A673 (cell line): ENCODE results near the gene FUT9. TPM values are rescaled to one million over a fixed set of nuclear protein-coding genes. Genes with fewer than 3 reads are reported as not detected.

Experiments used
- BruUV-seq: library from RNA; stranded (reverse); fragments of 400-500 nt; replicated peaks from 2 replicates; lab custom pipeline; 2021; lab: Mats Ljungman, UMichigan
- CTCF ChIA-PET: fragments of 300-600 bp; sonication (Branson Sonifier 250); formaldehyde crosslinking; loops from one replicate; lab custom pipeline; 2022; ENCODE audit warnings: antibody characterized with exemption; lab: Charles Lee
- POLR2A ChIA-PET: fragments of 300-600 bp; sonication (Branson Sonifier 250); formaldehyde crosslinking; loops from one replicate; lab custom pipeline; 2022; ENCODE audit warnings: antibody characterized with exemption; ENCODE audit not compliant: low non-redundant PET; lab: Charles Lee
- DNase-seq: peaks from one replicate; pipeline ENCODE4 v3.0.0-alpha.2; 2015; ENCODE audit warnings: low spot score
- H3K27ac ChIP-seq: fragments of 200-600 bp; sonication (generic); 2 replicates; pipeline ENCODE4 v1.5.1; 2016; ENCODE audit warnings: mixed run types, low read depth, mild to moderate bottlenecking, mixed read lengths, antibody characterized with exemption, low read length; ENCODE audit not compliant: poor library complexity, severe bottlenecking
- H3K27me3 ChIP-seq: fragments of 200-600 bp; sonication (generic); replicated peaks from 2 replicates; pipeline ENCODE4 v1.6.1; 2017; ENCODE audit warnings: mixed run types, low read depth, mild to moderate bottlenecking, mixed read lengths, antibody characterized with exemption, low read length; ENCODE audit not compliant: insufficient read depth, poor library complexity
- H3K36me3 ChIP-seq: fragments of 200-600 bp; sonication (generic); 2 replicates; pipeline ENCODE4 v1.6.1; 2016; ENCODE audit warnings: mixed run types, mild to moderate bottlenecking, mixed read lengths, antibody characterized with exemption, low read length; ENCODE audit not compliant: insufficient read depth, poor library complexity, severe bottlenecking
- H3K4me1 ChIP-seq: fragments of 200-600 bp; sonication (generic); 2 replicates; pipeline ENCODE4 v1.6.1; 2017; ENCODE audit warnings: mixed run types, mild to moderate bottlenecking, mixed read lengths, antibody characterized with exemption, low read length; ENCODE audit not compliant: insufficient read depth, poor library complexity, severe bottlenecking
- H3K4me3 ChIP-seq: fragments of 200-600 bp; sonication (generic); 2 replicates; pipeline ENCODE4 v1.5.1; 2016; ENCODE audit warnings: low read depth, mixed run types, mild to moderate bottlenecking, mixed read lengths, low read length; ENCODE audit not compliant: poor library complexity, severe bottlenecking
- H3K9me3 ChIP-seq: fragments of 200-600 bp; sonication (generic); 2 replicates; pipeline ENCODE4 v1.6.1; 2016; ENCODE audit warnings: mixed run types, low read depth, mild to moderate bottlenecking, mixed read lengths, antibody characterized with exemption, low read length; ENCODE audit not compliant: poor library complexity, severe bottlenecking
- CTCF ChIP-seq: fragments of 300-800, 200-600 bp; sonication (generic); conservative IDR thresholded peaks from 2 replicates; pipeline ENCODE4 v1.5.1; 2017; ENCODE audit warnings: low read depth, mild to moderate bottlenecking, antibody characterized with exemption, low read length, moderate library complexity, mixed read lengths
- EZH2 ChIP-seq: fragments of 200-600 bp; sonication (generic); IDR thresholded peaks from 2 replicates; pipeline ENCODE4 v1.6.1; 2017; ENCODE audit warnings: borderline replicate concordance, low read depth, mild to moderate bottlenecking, mixed read lengths, antibody characterized with exemption, low read length; ENCODE audit not compliant: poor library complexity, severe bottlenecking
- intact Hi-C: fragments of 100-400 bp; cut with micrococcal nuclease; formaldehyde crosslinking; loops from one replicate; pipeline ENCODE4 v1.10.0; 2022; ENCODE audit not compliant: unreplicated experiment
- total RNA-seq: library from RNA; stranded (reverse); gene quantifications from 2 replicates; pipeline ENCODE4 v1.2.3, GENCODE V29; 2021

The FUT9 gene
- total RNA-seq, 1 experiment from 2014 or later, result 4.3 TPM

DNA sequence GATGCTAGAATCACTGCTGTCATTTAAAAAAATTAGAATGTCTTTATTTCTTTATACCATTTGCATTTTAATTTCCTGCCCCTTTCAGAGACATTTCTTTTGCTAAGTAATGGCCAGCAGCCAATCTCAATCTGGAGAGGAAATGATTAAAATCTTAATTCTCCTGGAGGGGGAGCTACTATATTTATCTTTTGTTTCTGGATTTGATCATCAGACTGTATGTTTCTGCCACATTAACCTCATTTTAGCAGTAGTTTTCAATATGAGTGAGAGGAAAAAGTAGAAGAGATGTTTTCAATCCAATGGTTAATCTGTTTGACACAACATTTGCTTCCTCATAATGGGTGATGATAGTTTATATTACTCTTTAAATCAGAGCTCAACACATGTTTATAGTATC, 138.0 kb downstream of the FUT9 start:
- H3K27me3 ChIP-seq, result no peaks in the 10 kb centered on the region
- no peaks in the 10 kb centered on the region for H3K9me3 ChIP-seq
- H3K4me1 ChIP-seq, result peaks cover 27% of the 10 kb centered on the region
- DNase-seq, result peak; percentile 70
- H3K4me3 ChIP-seq, result no peak overlapping the region
- CTCF ChIA-PET, result no interaction called here
- no peaks in the 10 kb centered on the region for H3K36me3 ChIP-seq
- POLR2A ChIA-PET, result no interaction called here
- H3K27ac ChIP-seq, result peak overlapping the region; percentile 5
- intact Hi-C loops, result no loop called here
- no TSS peak for BruUV-seq
- TF ChIP-seq CTCF, result peak; percentile 36; the same call in 1 of the 2 replicates
- no peak for TF ChIP-seq EZH2

- peaks cover 27% of the 10 kb centered on the region for H3K4me1 ChIP-seq
- no TSS peak for BruUV-seq
- POLR2A ChIA-PET, result no interaction called here
- CTCF ChIA-PET, result no interaction called here
- peak; percentile 17 for DNase-seq
- TF ChIP-seq EZH2, result no peak
- TF ChIP-seq CTCF, result no peak
- H3K9me3 ChIP-seq, result no peaks in the 10 kb centered on the region
- H3K27ac ChIP-seq, result peak overlapping the region; percentile 12
- peak overlapping the region; percentile 15 for H3K4me3 ChIP-seq
- no peaks in the 10 kb centered on the region for H3K36me3 ChIP-seq
- no peaks in the 10 kb centered on the region for H3K27me3 ChIP-seq
- intact Hi-C loops, result no loop called here
Observed at GRCh38 chr6:96156425-96156824, 140.7 kb downstream of the FUT9 start.

DNA sequence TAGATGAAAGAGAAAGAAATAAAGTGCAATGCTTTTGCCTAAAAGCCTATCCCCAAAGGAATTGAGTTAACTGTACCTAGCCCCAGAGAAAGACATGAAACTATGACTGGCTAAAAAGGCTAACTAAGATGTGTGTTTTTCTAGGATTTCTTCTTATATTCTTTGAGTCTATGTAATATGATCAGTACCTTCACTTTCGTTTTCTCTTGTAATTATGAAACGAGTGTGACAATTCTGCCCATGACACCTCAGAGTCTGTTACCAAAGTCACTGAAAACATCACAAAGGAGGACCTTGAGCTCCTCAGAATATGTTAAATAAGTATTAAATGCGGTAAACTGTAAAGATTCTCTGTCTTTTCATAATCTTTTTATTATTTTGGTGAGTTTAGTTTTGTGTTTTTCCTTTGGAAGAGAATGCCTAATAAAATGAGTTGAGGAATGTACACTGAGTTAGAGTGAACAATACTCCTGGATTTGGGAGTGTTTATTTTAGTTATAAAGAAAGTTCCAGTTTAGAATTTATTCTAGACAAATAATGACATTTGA, 141.3 kb downstream of the FUT9 start:
- Histone ChIP-seq H3K9me3 (no peaks in the 10 kb centered on the region), H3K4me3 (peak overlapping the region; percentile 15), H3K27me3 (no peaks in the 10 kb centered on the region), H3K36me3 (no peaks in the 10 kb centered on the region), H3K4me1 (peaks cover 27% of the 10 kb centered on the region), H3K27ac (peak overlapping the region; percentile 12)
- CTCF ChIA-PET, result no interaction called here
- intact Hi-C loops, result no loop called here
- TF ChIP-seq EZH2 (no peak), CTCF (no peak)
- DNase-seq, result peak; percentile 21
- POLR2A ChIA-PET, result no interaction called here
- BruUV-seq, result no TSS peak
